ENCODE results near the gene BCAS1.

- TF ChIP-seq EZH2 (IDR thresholded peaks at IDR 0.05; ENCODE audit: low read depth): no peak
- no peak for TF ChIP-seq CTCF (conservative IDR thresholded peaks at IDR 0.05)
These were observed 148.9 kb downstream of the BCAS1 start for GRCh38 chr20:53921443-53921973.
